ENCODE results near the gene RTN4RL2.

RTN4RL2 gene

DNA sequence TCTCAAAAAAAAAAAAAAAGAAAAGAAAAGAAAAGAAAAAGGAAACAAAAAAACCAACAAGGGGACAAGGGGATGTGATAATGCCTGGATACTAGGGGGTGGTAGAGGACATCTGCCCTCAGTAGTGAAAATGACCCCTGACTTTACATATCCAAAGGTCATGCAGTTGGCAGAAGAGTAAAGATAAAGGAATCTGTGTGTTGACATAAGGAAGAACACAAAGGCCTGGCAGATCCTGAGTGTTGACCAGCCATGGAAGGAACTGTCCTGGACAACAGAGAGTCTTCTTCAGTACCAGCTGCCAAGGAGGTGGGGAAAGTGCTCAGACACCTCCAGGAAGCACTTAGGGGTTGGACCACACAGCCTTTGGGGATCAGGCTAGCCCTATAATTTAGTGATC is 42.5 kb downstream of the RTN4RL2 start:
- TF ChIP-seq, protein P1, sequence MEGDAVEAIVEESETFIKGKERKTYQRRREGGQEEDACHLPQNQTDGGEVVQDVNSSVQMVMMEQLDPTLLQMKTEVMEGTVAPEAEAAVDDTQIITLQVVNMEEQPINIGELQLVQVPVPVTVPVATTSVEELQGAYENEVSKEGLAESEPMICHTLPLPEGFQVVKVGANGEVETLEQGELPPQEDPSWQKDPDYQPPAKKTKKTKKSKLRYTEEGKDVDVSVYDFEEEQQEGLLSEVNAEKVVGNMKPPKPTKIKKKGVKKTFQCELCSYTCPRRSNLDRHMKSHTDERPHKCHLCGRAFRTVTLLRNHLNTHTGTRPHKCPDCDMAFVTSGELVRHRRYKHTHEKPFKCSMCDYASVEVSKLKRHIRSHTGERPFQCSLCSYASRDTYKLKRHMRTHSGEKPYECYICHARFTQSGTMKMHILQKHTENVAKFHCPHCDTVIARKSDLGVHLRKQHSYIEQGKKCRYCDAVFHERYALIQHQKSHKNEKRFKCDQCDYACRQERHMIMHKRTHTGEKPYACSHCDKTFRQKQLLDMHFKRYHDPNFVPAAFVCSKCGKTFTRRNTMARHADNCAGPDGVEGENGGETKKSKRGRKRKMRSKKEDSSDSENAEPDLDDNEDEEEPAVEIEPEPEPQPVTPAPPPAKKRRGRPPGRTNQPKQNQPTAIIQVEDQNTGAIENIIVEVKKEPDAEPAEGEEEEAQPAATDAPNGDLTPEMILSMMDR (IDR thresholded peaks at IDR 0.05; ENCODE audit: insufficient read depth, missing control alignments), result no peak
- FAIRE-seq (no peak), DNase-seq (ENCODE audit: insufficient read length, low spot score) (no peak)

DNA sequence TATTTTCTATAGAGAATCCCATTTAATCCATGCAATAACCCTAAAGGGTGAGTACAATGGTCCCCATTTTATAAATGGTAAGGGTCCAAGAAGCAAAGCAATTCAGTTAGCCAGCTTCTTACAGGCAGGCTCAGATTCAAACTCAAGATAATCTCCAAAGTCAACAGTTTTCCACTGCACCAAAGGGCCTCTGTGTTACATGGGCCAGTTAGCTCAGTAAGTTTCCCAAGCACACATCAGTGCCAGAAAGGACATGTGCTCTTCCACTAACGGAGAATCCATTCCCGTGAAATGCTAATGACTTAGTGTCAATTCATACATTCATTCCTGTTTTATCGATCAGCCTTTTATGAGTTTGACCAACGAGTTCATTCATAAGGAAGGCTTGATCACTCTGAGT is 44.2 kb downstream of the RTN4RL2 start:
- no peak for FAIRE-seq
- no peak for DNase-seq (ENCODE audit: insufficient read length, low spot score)
- TF ChIP-seq, protein P1 (IDR thresholded peaks at IDR 0.05; ENCODE audit: insufficient read depth, missing control alignments), result no peak

DNA sequence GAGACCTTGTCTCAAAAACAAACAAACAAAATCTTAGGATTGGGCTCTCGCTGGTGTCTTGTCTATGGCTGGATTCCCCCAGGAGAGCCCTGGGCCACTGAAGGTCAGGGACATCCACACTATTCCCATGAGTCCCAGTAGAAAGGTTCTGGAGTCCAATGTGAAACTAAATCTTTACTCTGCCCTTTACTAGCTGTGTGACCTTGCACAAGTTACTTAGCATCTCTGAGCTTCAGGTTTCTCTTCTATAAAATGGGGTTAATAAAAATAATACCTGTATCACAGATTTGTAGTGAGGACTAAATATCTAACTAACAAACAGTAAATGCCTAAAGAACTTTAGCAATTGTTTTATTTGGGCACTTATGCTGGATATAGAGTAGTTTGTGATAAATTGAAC is 46.2 kb downstream of the RTN4RL2 start:
- TF ChIP-seq, protein P1 (IDR thresholded peaks at IDR 0.05; ENCODE audit: insufficient read depth, missing control alignments), result no peak
- FAIRE-seq (no peak), DNase-seq (ENCODE audit: insufficient read length, low spot score) (no peak)

DNA sequence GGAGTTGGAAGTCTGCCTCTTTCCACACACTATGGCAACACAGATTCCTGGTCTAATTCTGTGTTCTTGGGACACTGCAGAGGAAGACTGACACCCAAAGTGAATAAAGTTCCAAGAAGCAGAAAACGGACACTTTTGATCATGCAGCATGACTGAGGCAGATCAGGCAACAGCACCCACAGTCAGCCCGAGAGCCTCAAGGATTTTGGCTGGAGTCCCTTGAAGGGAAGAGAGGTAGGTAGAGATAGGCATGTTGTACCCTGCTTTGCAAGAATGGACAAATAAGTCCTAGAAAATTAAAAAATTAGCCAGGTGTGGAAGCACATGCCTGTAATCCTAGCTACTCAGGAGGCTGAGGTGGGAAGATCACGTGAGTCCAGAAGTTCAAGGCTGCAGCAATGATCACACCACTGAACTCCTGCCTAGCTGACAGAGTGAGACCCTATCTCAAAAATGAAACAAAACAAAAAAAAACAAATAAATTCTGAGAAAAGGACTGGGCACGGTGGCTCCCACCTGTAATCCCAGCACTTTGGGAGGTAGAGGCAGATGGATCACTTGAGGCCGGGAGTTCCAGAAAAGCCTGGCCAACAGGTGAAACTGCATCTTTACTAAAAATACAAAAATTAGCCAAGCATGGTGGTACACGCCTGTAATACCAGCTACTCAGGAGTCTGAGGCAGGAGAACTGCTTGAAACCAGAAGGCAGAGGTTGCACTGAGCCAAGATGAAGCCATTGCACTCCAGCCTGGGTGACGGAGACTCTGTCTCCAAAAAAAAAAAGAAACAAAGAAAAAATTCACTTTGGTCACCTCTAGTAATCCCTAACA is 48.2 kb downstream of the RTN4RL2 start:
- no peak for DNase-seq (ENCODE audit: insufficient read length, low spot score)
- TF ChIP-seq, protein P1 (IDR thresholded peaks at IDR 0.05; ENCODE audit: insufficient read depth, missing control alignments), result no peak
- FAIRE-seq, result no peak

DNA sequence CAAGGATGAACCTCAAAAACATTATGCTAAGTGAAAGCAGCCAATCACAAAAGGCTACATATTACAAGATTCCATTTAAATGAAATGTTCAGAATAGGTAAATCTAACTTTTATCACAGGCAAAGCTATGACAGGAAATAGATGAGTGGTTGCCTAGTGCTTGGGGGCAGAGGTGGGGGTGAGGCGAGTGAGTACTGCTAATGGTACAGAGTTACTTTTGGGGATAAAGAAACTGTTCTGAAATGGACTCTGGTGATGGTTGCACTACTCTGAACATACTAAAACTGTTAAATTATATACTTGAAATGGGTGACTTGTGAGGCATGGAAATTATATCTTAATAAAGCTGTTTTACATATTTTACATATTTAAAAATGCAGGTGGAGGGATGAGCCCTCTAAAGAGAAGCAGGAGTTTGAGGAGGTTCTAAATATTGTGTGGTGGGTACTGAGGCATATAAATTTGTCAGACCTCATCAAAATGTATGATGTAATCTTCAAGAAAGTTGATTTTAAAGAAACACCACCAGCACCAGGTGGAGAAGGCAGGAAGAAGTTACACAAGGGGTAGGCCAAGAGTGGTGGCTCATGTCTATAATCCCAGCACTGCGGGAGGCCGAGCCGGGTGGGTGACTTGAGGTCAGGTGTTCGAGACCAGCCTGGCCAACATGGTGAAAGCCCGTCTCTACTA is 51.6 kb downstream of the RTN4RL2 start:
- TF ChIP-seq, protein P1 (IDR thresholded peaks at IDR 0.05; ENCODE audit: insufficient read depth, missing control alignments), result no peak
- no peak for FAIRE-seq
- DNase-seq (ENCODE audit: insufficient read length, low spot score), result no peak

DNA sequence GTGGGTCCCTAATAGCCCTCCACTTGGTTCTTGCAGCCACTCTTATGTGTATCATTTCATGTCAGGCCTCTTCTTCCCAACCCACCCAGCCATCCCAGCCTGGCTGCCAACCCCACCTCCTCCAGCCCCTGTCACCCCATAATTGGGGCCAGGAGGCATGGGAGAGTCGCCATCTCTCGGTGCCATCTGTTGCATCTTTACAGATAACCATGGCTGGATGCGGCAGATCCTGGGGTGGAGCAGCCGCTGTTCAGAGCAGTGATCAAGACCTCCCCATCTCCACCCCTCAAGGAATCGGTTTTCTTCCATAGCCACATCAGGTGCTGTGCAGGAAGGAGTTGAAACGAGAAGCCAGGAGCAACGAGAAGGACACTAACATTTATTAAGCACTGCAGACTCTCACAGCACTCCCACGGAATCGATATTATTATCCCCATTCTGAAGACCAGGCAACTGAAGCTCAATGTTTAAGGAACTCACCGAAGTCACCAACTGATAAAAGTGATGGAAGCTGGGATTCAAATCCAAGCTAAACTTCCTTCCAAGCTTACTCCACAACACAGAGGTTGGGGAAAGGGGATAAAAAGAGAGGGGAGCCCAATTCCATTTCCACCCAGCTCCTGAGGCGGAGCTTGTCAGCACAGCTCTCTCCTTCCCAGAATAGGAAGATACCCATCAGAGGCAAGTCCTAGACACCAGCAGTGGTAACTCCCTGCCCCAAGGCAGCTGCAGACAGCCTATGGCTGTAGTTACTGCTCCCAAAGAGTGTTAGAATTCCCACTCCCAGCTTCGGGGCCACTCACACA is 52.5 kb downstream of the RTN4RL2 start:
- no peak for DNase-seq (ENCODE audit: insufficient read length, low spot score)
- no peak for FAIRE-seq
- TF ChIP-seq, protein P1 (IDR thresholded peaks at IDR 0.05; ENCODE audit: insufficient read depth, missing control alignments), result no peak

Data from D721Med (cell line).